Astrocyte of the cerebellum (primary cell): ENCODE data around the gene STPG3.

Source experiments
- DNase-seq: peaks from one replicate; pipeline ENCODE4 v3.0.0-alpha.2; 2011; ENCODE audit warnings: low read depth
- H3K4me3 ChIP-seq: 2 replicates; pipeline ENCODE4 v1.5.1; 2011; ENCODE audit warnings: mild to moderate bottlenecking, low read depth, low read length, moderate library complexity
- in situ Hi-C: cut with HindIII; loops from 2 replicates; pipeline ENCODE4 v1.10.0; 2017; ENCODE audit warnings: low sequenced_read_pairs
- TF ChIP-seq, protein P1 (sequence below): IDR thresholded peaks from 2 replicates; pipeline ENCODE4 v1.5.1; 2012; ENCODE audit warnings: low read length, low read depth, moderate library complexity, mild to moderate bottlenecking; ENCODE audit errors: missing control alignments

STPG3 gene

DNA sequence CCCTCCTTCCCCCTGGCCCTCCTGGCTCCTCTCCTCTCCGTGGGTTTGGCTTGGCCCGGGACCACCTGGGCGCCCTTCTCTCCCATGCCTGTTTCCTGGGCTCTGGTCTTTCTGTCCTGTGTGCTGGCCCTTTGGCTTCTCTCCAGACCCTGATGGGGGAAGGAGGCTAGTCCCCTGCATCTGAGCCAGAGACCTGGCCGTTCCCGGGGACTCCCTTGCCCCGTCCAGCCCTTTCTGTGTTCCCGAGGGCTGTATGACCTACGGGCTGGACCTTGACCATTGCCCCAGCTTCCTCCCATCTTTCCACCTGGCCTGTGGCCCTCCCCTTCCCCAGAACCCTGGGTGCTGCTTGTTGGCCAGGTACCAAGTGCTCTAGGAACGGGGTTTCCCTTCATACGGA, 12.4 kb downstream of the STPG3 start:
- H3K4me3 ChIP-seq = no peak overlapping the region
- TF ChIP-seq, protein P1, sequence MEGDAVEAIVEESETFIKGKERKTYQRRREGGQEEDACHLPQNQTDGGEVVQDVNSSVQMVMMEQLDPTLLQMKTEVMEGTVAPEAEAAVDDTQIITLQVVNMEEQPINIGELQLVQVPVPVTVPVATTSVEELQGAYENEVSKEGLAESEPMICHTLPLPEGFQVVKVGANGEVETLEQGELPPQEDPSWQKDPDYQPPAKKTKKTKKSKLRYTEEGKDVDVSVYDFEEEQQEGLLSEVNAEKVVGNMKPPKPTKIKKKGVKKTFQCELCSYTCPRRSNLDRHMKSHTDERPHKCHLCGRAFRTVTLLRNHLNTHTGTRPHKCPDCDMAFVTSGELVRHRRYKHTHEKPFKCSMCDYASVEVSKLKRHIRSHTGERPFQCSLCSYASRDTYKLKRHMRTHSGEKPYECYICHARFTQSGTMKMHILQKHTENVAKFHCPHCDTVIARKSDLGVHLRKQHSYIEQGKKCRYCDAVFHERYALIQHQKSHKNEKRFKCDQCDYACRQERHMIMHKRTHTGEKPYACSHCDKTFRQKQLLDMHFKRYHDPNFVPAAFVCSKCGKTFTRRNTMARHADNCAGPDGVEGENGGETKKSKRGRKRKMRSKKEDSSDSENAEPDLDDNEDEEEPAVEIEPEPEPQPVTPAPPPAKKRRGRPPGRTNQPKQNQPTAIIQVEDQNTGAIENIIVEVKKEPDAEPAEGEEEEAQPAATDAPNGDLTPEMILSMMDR = no peak
- DNase-seq = no peak
- in situ Hi-C loops = no loop called here

DNA sequence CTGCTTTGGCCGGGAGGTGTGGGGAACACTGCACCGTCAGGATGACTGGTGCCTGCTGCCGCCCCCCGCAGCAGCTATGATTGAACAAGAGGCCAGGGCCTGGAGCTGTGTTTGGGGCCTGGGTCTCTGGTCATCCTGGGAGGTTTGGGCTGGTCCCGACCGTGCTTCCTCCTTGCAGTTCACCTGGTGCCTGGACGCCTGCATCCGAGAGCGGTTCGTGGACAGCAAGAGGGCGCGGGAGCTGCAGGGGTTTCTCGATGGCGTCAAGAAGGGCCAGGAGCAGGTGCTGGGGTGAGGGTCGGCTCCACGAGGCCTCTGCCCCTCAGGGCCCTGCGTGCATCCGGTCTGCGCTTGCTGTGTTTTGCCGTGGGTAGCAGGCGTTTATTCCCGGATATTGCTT, 13.0 kb downstream of the STPG3 start:
- no peak for DNase-seq
- in situ Hi-C loops = no loop called here
- no peak overlapping the region for H3K4me3 ChIP-seq
- TF ChIP-seq, protein P1 = no peak

DNA sequence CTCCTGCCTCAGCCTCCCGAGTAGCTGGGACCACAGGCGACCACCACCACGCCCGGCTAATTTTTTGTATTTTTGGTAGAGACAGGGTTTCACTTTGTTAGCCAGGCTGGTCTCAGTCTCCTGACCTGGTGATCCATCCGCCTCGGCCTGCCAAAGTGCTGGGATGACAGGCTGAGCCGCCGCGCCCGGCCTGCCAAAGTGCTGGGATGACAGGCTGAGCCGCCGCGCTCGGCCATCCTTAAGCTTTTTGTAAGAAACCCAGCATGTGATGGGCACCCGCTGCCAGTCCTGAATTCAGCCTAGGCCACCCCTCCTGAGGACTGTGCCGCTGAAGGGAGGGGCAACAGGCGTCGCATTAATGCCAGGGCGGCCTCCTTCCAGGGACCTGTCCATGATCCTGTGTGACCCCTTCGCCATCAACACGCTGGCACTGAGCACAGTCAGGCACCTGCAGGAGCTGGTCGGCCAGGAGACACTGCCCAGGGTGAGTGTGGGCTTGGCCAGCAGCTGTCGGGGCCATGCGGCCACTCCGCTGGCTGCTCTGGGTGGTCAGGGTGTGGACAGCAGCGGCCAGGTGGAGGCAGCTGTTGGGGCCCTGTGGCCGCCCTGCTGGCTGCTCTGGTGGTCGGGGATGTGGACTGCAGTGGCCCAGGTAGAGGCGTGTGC, 14.5 kb downstream of the STPG3 start:
- TF ChIP-seq, protein P1 = no peak
- DNase-seq = no peak
- no peak overlapping the region for H3K4me3 ChIP-seq
- in situ Hi-C loops = loop anchor here (5.0 kb wide), 1 partner anchor 147 kb away; no protein-coding TSS in a partner anchor

DNA sequence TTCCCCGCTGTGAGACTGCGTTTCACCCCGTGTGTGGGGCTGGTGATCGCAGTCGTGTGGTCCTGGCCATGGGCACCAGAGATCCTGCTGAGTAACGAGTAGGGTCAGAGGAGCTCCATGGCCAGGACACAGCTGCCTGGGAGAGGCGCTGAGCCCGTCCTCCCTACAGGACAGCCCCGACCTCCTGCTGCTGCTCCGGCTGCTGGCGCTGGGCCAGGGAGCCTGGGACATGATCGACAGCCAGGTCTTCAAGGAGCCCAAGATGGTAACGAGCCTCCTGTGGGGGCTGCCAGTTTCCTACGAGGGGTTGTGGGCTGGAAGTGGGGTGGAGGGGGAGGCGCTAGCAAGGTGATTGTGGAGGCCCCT, 15.1 kb downstream of the STPG3 start:
- TF ChIP-seq, protein P1 = no peak
- in situ Hi-C loops = loop anchor here (5.0 kb wide), 1 partner anchor 146 kb away; no protein-coding TSS in a partner anchor
- DNase-seq = no peak
- no peak overlapping the region for H3K4me3 ChIP-seq

GRCh38 chr9:137266585-137267453, 15.7 kb downstream of the STPG3 start:
- no peak overlapping the region for H3K4me3 ChIP-seq
- in situ Hi-C loops = loop anchor here (5.0 kb wide), 1 partner anchor 145 kb away; no protein-coding TSS in a partner anchor
- TF ChIP-seq, protein P1 = no peak
- DNase-seq = no peak

GRCh38 chr9:137267933-137268355, 16.9 kb downstream of the STPG3 start:
- no peak for DNase-seq
- TF ChIP-seq, protein P1 = no peak
- in situ Hi-C loops = loop anchor here (5.0 kb wide), 1 partner anchor 144 kb away; no protein-coding TSS in a partner anchor
- H3K4me3 ChIP-seq = no peak overlapping the region
